ENCODE results near the gene SERPINB13.

Gene SERPINB13

GRCh38 chr18:63646936-63647335 lies 59.8 kb downstream of the SERPINB13 start:
- Mint-ChIP-seq H3K4me1 (ENCODE audit: low read depth) (no peaks in the 10 kb centered on the region), H3K4me3 (no peak overlapping the region), H3K27me3 (ENCODE audit: low read depth) (no peaks in the 10 kb centered on the region), H3K27ac (no peak overlapping the region), H3K9me3 (no peaks in the 10 kb centered on the region), H3K36me3 (ENCODE audit: low read depth) (no peaks in the 10 kb centered on the region)
- DNase-seq (ENCODE audit: low spot score): no peak

DNA sequence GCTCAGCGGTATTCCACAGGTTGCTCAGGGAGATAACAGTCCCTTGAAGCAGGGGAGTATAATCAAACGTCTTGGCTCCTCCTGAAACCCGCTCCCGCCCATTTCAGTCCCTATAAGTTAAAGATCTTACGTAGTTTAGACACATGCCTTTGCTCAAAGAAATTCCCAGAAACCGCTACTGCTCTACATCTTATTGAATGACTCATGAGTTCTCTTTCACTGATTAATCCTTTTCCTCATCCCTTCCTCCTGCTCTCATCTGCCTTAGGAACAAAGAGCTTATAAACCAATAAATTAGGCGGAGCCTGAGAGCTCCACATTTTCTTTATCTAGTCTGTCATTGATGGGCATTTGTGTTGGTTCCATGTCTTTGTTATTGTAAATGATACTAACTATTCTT lies 61.1 kb downstream of the SERPINB13 start:
- H3K4me3 Mint-ChIP-seq: no peak overlapping the region
- DNase-seq (ENCODE audit: low spot score): no peak
- H3K27me3 Mint-ChIP-seq (ENCODE audit: low read depth): peaks cover 2% of the 10 kb centered on the region
- H3K36me3 Mint-ChIP-seq (ENCODE audit: low read depth): no peaks in the 10 kb centered on the region
- H3K27ac Mint-ChIP-seq: no peak overlapping the region
- no peaks in the 10 kb centered on the region for H3K9me3 Mint-ChIP-seq
- no peaks in the 10 kb centered on the region for H3K4me1 Mint-ChIP-seq (ENCODE audit: low read depth)
